Progenitor cell of endocrine pancreas (in vitro differentiated cells): Measurements from ENCODE around the gene RNF222. TPM values are rescaled to one million over a fixed set of nuclear protein-coding genes. Genes with fewer than 3 reads are reported as not detected.

Source experiments
- DNase-seq: peaks from one replicate; pipeline ENCODE4 v3.0.0; 2021; ENCODE audit warnings: low spot score; ENCODE audit not compliant: unreplicated experiment
- H3K27ac Mint-ChIP-seq: 2 replicates; pipeline ENCODE4 v1.8.0; 2021; ENCODE audit warnings: mild to moderate bottlenecking, moderate library complexity, mixed read lengths
- H3K27me3 Mint-ChIP-seq: 2 replicates; pipeline ENCODE4 v1.8.0; 2021; ENCODE audit warnings: mixed read lengths
- H3K36me3 Mint-ChIP-seq: 2 replicates; pipeline ENCODE4 v1.8.0; 2022; ENCODE audit warnings: mixed read lengths; ENCODE audit not compliant: insufficient read depth
- H3K4me1 Mint-ChIP-seq: 2 replicates; pipeline ENCODE4 v1.8.0; 2021; ENCODE audit warnings: low read depth, mixed read lengths
- H3K4me3 Mint-ChIP-seq: 2 replicates; pipeline ENCODE4 v1.8.0; 2021; ENCODE audit warnings: low read depth, mild to moderate bottlenecking, moderate library complexity, mixed read lengths
- H3K9me3 Mint-ChIP-seq: 2 replicates; pipeline ENCODE4 v1.8.0; 2021; ENCODE audit warnings: low read depth, mixed read lengths
- CTCF ChIP-seq: fragments of 200-600 bp; sonication (generic); IDR thresholded peaks from one replicate; pipeline ENCODE4 v1.5.0; 2021; ENCODE audit warnings: antibody characterized with exemption, mild to moderate bottlenecking; ENCODE audit not compliant: unreplicated experiment
- total RNA-seq: library from RNA; stranded (reverse); gene quantifications from 2 replicates; pipeline ENCODE4 v1.2.1, GENCODE V29; 2021

Gene RNF222
- total RNA-seq, 1 donor from 2014 or later: not detected

- no peak for TF ChIP-seq CTCF
- Mint-ChIP-seq H3K36me3 (no peaks in the 10 kb centered on the region), H3K9me3 (no peaks in the 10 kb centered on the region), H3K27me3 (peaks cover 3% of the 10 kb centered on the region), H3K4me3 (no peak overlapping the region), H3K4me1 (peaks cover 12% of the 10 kb centered on the region), H3K27ac (peak overlapping the region; percentile 38)
- DNase-seq: no peak
These were observed 52.5 kb downstream of the RNF222 start for GRCh38 chr17:8345052-8345690.

DNA sequence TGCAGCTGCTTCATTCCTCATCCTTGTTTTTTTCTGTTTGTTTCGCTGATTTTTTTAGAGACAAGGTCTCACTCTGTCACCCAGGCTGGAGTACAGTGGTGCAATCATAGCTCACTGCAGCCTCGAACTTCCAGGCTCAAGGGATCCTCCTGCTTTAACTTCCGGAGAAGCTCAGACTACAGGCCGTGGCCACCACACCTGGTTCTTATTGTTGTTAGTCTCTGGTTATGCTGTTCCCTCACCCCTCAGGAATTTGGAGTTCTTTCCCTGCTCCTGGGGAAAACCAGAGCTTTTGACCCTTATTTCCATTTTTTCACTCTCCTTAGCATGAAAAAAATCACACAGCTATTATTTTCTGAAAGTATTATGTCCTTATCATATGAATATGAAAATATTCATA, 56.2 kb downstream of the RNF222 start:
- peaks cover 18% of the 10 kb centered on the region for H3K27me3 Mint-ChIP-seq
- TF ChIP-seq CTCF: no peak
- H3K27ac Mint-ChIP-seq: peak overlapping the region; percentile 54
- H3K4me1 Mint-ChIP-seq: peaks cover 12% of the 10 kb centered on the region
- H3K4me3 Mint-ChIP-seq: no peak overlapping the region
- no peak for DNase-seq
- H3K36me3 Mint-ChIP-seq: no peaks in the 10 kb centered on the region
- H3K9me3 Mint-ChIP-seq: no peaks in the 10 kb centered on the region

Other genes starting within 250 kb of the RNF222 start
- 37.2 and 40.8 TPM in 2 replicates for gene PER1, start 245.4 kb downstream of the RNF222 start, total RNA-seq
- 46.4 and 48.1 TPM in 2 replicates for gene VAMP2, start 234.9 kb downstream of the RNF222 start, total RNA-seq
- 24.6 and 28.1 TPM in 2 replicates for gene TMEM107, start 221.4 kb downstream of the RNF222 start, total RNA-seq
- 5.2 and 5.3 TPM in 2 replicates for gene BORCS6, start 207.6 kb downstream of the RNF222 start, total RNA-seq
- 52.7 and 54.9 TPM in 2 replicates for gene AURKB, start 187.3 kb downstream of the RNF222 start, total RNA-seq
- gene CTC1, start 149.8 kb downstream of the RNF222 start, total RNA-seq: 86.5 and 97.0 TPM in 2 replicates
- gene PFAS, start 148.5 kb downstream of the RNF222 start, total RNA-seq: 110 and 112 TPM in 2 replicates
- 31.2 and 33.6 TPM in 2 replicates for gene RANGRF, start 109.2 kb downstream of the RNF222 start, total RNA-seq
- 4.2 TPM in 2 replicates for gene SLC25A35, start 102.4 kb downstream of the RNF222 start, total RNA-seq
- gene ARHGEF15, start 87.6 kb downstream of the RNF222 start, total RNA-seq: 0.22 and 0.27 TPM in 2 replicates
- gene ODF4, start 58.0 kb downstream of the RNF222 start, total RNA-seq: not detected in 2 replicates
- 1,699 and 1,778 TPM in 2 replicates for gene RPL26, start 14.6 kb downstream of the RNF222 start, total RNA-seq
- 30.5 and 40.5 TPM in 2 replicates for gene NDEL1, start 38.1 kb upstream of the RNF222 start, total RNA-seq
- gene MYH10, start 232.9 kb upstream of the RNF222 start, total RNA-seq: 244 and 257 TPM in 2 replicates